ENCODE measurements around the gene WBP4.

GRCh38 chr13:41079725-41080124 is 18.4 kb downstream of the WBP4 start:
- TF ChIP-seq CTCF (IDR thresholded peaks at IDR 0.05 in 2 of 3, conservative IDR thresholded peaks at IDR 0.05 in 1 of 3; ENCODE audit: insufficient read depth in 2 of 3, low read depth in 1 of 3, low read length in 3 of 3) (no peak), GTF3C2 (IDR thresholded peaks at IDR 0.05; ENCODE audit: borderline replicate concordance, extremely low read depth, insufficient read length) (no peak), TBP (optimal IDR thresholded peaks at IDR 0.05; ENCODE audit: low read depth, low read length) (no peak), POLR2A (conservative IDR thresholded peaks at IDR 0.05) (no peak), HIVEP1 (CRISPR knock-in tag; IDR thresholded peaks at IDR 0.05) (no peak), ZFP30 (CRISPR knock-in tag; IDR thresholded peaks at IDR 0.05; ENCODE audit: borderline replicate concordance) (no peak), MAFF (IDR thresholded peaks at IDR 0.05; ENCODE audit: low read length) (no peak)
- TF ChIP-seq, protein P1, sequence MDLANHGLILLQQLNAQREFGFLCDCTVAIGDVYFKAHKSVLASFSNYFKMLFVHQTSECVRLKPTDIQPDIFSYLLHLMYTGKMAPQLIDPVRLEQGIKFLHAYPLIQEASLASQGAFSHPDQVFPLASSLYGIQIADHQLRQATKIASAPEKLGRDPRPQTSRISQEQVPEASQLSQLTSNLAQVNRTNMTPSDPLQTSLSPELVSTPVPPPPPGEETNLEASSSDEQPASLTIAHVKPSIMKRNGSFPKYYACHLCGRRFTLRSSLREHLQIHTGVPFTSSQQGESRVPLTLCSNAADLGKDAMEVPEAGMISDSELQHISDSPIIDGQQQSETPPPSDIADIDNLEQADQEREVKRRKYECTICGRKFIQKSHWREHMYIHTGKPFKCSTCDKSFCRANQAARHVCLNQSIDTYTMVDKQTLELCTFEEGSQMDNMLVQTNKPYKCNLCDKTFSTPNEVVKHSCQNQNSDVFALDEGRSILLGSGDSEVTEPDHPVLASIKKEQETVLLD (IDR thresholded peaks at IDR 0.05) = no peak

All from K562 (cell line).